Measurements from ENCODE around the gene TTLL1.

GRCh38 chr22:43118024-43118849 is 29.0 kb upstream of the TTLL1 start:
- TF ChIP-seq CTCF (IDR thresholded peaks at IDR 0.05) = no peak
- TF ChIP-seq POLR2AphosphoS5 (IDR thresholded peaks at IDR 0.05) = no peak
- no peak for TF ChIP-seq POLR2A (IDR thresholded peaks at IDR 0.05)
- no peak for TF ChIP-seq EP300 (IDR thresholded peaks at IDR 0.05)

Data from sigmoid colon (tissue), 4 donors.